ENCODE results near the gene FBN2. TPM values are rescaled to one million over a fixed set of nuclear protein-coding genes. Genes with fewer than 3 reads are reported as not detected.

FBN2 gene
- total RNA-seq, 1 donor from 2014 or later, result not detected

DNA sequence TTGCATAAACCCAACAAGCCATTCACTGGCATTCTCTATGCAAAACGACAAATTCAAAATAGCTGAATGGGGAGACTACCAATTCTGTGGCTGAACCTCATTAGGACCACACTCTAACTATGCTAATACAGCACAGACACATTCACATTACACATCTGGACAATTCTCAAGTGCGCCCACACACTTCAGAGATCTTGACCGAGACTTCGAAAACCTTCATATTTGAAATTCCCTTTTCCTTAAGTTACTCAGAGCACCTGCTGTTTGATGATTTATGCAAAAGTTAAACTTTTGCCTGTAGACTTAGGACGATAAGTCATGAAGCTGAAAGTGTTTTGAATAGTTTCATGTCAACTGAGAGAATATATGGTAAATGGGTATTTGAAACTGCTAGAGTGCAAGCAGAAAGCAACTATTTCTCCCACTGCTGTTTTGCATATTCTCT, 111.9 kb downstream of the FBN2 start:
- Mint-ChIP-seq H3K4me3 (ENCODE audit: low read depth) (no peak overlapping the region), H3K27me3 (ENCODE audit: low read depth) (no peaks in the 10 kb centered on the region), H3K36me3 (ENCODE audit: low read depth) (no peaks in the 10 kb centered on the region), H3K27ac (no peak overlapping the region), H3K4me1 (ENCODE audit: low read depth) (no peaks in the 10 kb centered on the region), H3K9me3 (no peaks in the 10 kb centered on the region)
- DNase-seq (ENCODE audit: low spot score), result no peak
- intact Hi-C loops (cut with micrococcal nuclease), result no loop called here

GRCh38 chr5:128424646-128425045, 113.4 kb downstream of the FBN2 start:
- no peaks in the 10 kb centered on the region for H3K4me1 Mint-ChIP-seq (ENCODE audit: low read depth)

DNA sequence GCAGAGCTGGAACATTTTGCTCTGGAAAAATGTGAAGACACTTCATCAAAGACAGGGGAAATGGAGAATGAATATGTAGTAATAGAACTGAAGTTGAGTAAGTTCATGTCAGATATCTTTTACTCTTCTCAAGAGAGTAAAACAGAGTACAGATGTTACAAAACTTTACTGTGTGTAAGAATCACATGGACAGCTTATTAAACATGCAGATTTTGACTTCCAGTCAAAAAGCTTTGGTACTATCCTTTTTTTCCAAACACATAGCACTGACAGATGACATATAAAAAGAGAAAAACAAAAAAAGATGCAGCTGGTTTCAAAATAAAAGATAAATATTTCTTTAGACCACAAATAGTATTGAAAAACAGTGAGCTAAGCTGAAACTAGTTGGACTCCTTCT, 115.4 kb downstream of the FBN2 start:
- no peak overlapping the region for H3K27ac Mint-ChIP-seq
- no peaks in the 10 kb centered on the region for H3K27me3 Mint-ChIP-seq (ENCODE audit: low read depth)
- H3K4me1 Mint-ChIP-seq (ENCODE audit: low read depth), result no peaks in the 10 kb centered on the region
- H3K9me3 Mint-ChIP-seq, result no peaks in the 10 kb centered on the region
- intact Hi-C loops (cut with micrococcal nuclease), result no loop called here
- DNase-seq (ENCODE audit: low spot score), result no peak
- no peaks in the 10 kb centered on the region for H3K36me3 Mint-ChIP-seq (ENCODE audit: low read depth)
- no peak overlapping the region for H3K4me3 Mint-ChIP-seq (ENCODE audit: low read depth)

More at GRCh38 chr5:128424646-128425045, 113.4 kb downstream of the FBN2 start:
- H3K9me3 Mint-ChIP-seq, result no peaks in the 10 kb centered on the region
- DNase-seq (ENCODE audit: low spot score), result no peak
- no peak overlapping the region for H3K4me3 Mint-ChIP-seq (ENCODE audit: low read depth)
- intact Hi-C loops (cut with micrococcal nuclease), result no loop called here
- no peaks in the 10 kb centered on the region for H3K27me3 Mint-ChIP-seq (ENCODE audit: low read depth)
- no peaks in the 10 kb centered on the region for H3K36me3 Mint-ChIP-seq (ENCODE audit: low read depth)
- no peak overlapping the region for H3K27ac Mint-ChIP-seq

DNA sequence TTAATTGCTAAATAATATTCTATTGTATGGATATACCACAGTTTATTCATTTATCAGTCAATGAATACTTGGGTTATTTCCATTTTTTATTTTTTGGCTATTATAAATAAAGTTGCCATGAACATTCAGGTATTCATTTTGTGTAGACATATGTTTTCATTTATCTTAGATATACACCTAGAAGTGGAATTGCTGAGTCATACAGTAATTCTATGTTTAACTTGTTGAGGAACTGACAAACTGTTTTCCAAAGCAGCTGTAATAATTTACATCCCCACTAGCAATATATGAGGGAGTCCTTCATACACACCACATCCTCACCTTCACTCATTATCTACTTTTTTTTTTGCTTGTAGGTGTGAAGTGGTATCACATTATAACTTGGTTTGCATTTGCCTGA, 123.6 kb downstream of the FBN2 start:
- Mint-ChIP-seq H3K27ac (no peak overlapping the region), H3K9me3 (no peaks in the 10 kb centered on the region), H3K4me3 (ENCODE audit: low read depth) (no peak overlapping the region), H3K27me3 (ENCODE audit: low read depth) (no peaks in the 10 kb centered on the region), H3K36me3 (ENCODE audit: low read depth) (no peaks in the 10 kb centered on the region), H3K4me1 (ENCODE audit: low read depth) (no peaks in the 10 kb centered on the region)
- intact Hi-C loops (cut with micrococcal nuclease), result no loop called here
- no peak for DNase-seq (ENCODE audit: low spot score)

DNA sequence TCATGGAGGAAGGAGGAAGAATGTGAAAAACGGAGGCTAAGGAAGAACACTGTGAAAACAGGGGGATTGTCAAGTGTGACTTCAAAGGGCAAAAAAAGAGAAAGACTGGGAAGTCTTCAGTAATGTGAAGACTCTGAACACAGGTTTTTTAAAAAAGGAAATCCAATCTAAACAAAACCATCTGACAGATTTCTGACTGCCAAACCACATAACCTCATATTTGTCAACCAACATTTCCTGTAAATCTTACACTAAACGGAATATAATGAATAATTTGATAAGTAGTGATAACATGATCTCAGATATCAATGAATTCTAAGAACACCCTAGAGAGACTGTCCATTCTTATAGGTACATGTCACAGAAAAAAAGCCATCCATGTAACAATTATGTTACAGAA, 124.7 kb downstream of the FBN2 start:
- no peaks in the 10 kb centered on the region for H3K36me3 Mint-ChIP-seq (ENCODE audit: low read depth)
- no peak overlapping the region for H3K4me3 Mint-ChIP-seq (ENCODE audit: low read depth)
- no peaks in the 10 kb centered on the region for H3K9me3 Mint-ChIP-seq
- H3K4me1 Mint-ChIP-seq (ENCODE audit: low read depth), result no peaks in the 10 kb centered on the region
- DNase-seq (ENCODE audit: low spot score), result no peak
- H3K27ac Mint-ChIP-seq, result no peak overlapping the region
- intact Hi-C loops (cut with micrococcal nuclease), result no loop called here
- no peaks in the 10 kb centered on the region for H3K27me3 Mint-ChIP-seq (ENCODE audit: low read depth)

- no peak for DNase-seq (ENCODE audit: low spot score)
- no peak overlapping the region for H3K4me3 Mint-ChIP-seq (ENCODE audit: low read depth)
- H3K36me3 Mint-ChIP-seq (ENCODE audit: low read depth), result no peaks in the 10 kb centered on the region
- intact Hi-C loops (cut with micrococcal nuclease), result no loop called here
- H3K27ac Mint-ChIP-seq, result no peak overlapping the region
- no peaks in the 10 kb centered on the region for H3K9me3 Mint-ChIP-seq
- H3K27me3 Mint-ChIP-seq (ENCODE audit: low read depth), result no peaks in the 10 kb centered on the region
- H3K4me1 Mint-ChIP-seq (ENCODE audit: low read depth), result no peaks in the 10 kb centered on the region
Measured at GRCh38 chr5:128412145-128412930, 125.7 kb downstream of the FBN2 start.

DNA sequence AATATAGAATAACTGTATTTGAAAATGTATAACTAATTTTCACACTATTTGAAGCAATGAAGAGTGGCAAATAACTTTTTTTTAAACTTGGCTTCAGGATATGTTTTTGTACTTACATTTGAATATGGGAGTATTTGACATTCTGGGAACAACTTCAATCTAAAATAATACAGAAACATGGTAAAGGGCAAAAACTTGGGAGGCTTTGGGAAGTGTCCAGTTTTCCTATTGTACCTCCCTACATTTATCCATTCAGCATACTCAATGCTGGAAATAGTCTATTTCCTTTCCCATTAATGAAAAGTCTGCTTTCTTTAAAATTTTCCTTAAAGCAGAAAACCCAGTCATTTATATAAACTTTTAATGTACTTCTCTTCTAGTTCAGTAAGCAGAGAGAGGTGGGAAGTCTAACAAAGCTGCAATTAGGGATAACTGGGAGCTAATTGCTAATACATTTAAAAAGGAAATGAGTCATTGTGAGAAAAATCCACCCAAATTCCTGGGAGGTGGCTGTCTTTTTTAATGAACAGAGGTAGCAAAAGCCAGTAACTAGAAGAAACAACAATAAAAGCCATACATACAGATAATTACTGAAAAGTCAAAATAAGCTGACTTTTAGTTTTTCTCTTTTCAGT, 128.8 kb downstream of the FBN2 start:
- Mint-ChIP-seq H3K9me3 (no peaks in the 10 kb centered on the region), H3K4me1 (ENCODE audit: low read depth) (no peaks in the 10 kb centered on the region), H3K27me3 (ENCODE audit: low read depth) (no peaks in the 10 kb centered on the region), H3K36me3 (ENCODE audit: low read depth) (no peaks in the 10 kb centered on the region), H3K4me3 (ENCODE audit: low read depth) (no peak overlapping the region), H3K27ac (no peak overlapping the region)
- intact Hi-C loops (cut with micrococcal nuclease), result no loop called here
- no peak for DNase-seq (ENCODE audit: low spot score)

GRCh38 chr5:128408622-128409021, 129.4 kb downstream of the FBN2 start:
- H3K27ac Mint-ChIP-seq, result no peak overlapping the region
- H3K9me3 Mint-ChIP-seq, result no peaks in the 10 kb centered on the region
- intact Hi-C loops (cut with micrococcal nuclease), result no loop called here
- no peaks in the 10 kb centered on the region for H3K36me3 Mint-ChIP-seq (ENCODE audit: low read depth)
- no peaks in the 10 kb centered on the region for H3K27me3 Mint-ChIP-seq (ENCODE audit: low read depth)
- no peak overlapping the region for H3K4me3 Mint-ChIP-seq (ENCODE audit: low read depth)
- DNase-seq (ENCODE audit: low spot score), result no peak
- no peaks in the 10 kb centered on the region for H3K4me1 Mint-ChIP-seq (ENCODE audit: low read depth)

DNA sequence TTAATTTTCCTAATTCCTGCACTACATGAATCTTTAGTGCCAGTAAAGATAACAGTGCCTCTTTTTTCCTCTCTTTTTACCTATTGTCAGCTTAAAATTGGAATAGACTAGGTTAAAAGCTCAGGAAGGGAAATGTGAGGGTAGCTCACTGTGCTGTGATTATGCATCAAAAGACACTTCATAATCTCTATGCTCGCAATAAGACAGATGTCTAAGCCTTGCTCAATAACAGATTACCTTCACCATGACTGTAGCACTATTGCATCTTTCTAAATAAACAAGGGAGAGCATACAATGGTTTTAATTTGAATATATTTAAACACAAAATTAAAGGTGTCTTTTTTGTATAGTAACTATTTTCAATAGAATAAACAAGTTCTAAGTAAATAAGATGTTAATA, 130.1 kb downstream of the FBN2 start:
- no peak for DNase-seq (ENCODE audit: low spot score)
- Mint-ChIP-seq H3K4me3 (ENCODE audit: low read depth) (no peak overlapping the region), H3K27ac (no peak overlapping the region), H3K36me3 (ENCODE audit: low read depth) (no peaks in the 10 kb centered on the region), H3K4me1 (ENCODE audit: low read depth) (no peaks in the 10 kb centered on the region), H3K9me3 (no peaks in the 10 kb centered on the region), H3K27me3 (ENCODE audit: low read depth) (no peaks in the 10 kb centered on the region)
- intact Hi-C loops (cut with micrococcal nuclease), result no loop called here

DNA sequence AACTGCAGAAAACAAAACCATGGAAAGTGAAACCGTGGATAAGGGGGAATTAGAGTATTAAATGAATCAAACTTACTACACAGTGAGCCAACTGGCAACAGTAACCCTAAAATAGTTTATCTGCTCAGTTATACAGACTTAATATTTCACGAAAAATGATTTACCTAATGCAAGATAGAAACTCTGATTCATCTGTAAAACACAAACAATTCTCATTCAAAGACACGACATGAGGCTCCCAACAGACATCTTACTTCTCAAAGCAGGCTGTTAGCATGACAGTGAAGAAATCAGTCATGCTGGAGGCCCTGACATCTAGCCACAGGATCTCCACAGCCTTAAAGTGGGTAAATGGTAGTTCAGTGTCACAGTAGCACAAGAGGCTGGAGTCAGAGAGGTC, 131.2 kb downstream of the FBN2 start:
- no peak for DNase-seq (ENCODE audit: low spot score)
- Mint-ChIP-seq H3K27me3 (ENCODE audit: low read depth) (no peaks in the 10 kb centered on the region), H3K4me3 (ENCODE audit: low read depth) (no peak overlapping the region), H3K9me3 (no peaks in the 10 kb centered on the region), H3K36me3 (ENCODE audit: low read depth) (no peaks in the 10 kb centered on the region), H3K4me1 (ENCODE audit: low read depth) (no peaks in the 10 kb centered on the region), H3K27ac (no peak overlapping the region)
- intact Hi-C loops (cut with micrococcal nuclease), result no loop called here

DNA sequence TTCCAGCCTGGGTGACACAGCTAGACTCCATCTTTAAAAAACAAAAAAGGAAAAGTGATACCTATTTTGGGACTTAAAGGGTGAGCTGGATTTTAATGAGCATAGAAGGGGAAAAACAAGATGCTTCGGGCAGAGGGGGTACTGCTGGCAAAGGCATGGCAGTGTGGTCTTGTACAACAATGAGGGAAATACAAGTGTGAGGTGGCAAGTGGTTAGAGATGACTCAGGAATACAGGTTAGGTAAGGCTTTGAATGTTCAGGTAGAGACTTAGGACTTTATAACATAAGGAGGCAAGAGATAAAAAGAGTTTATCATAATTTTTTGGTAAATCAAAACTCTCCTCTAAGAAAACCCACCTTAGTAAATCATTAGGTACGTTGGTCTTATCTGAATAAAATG, 132.9 kb downstream of the FBN2 start:
- no peaks in the 10 kb centered on the region for H3K9me3 Mint-ChIP-seq
- no peaks in the 10 kb centered on the region for H3K27me3 Mint-ChIP-seq (ENCODE audit: low read depth)
- no peak overlapping the region for H3K4me3 Mint-ChIP-seq (ENCODE audit: low read depth)
- no peak overlapping the region for H3K27ac Mint-ChIP-seq
- H3K4me1 Mint-ChIP-seq (ENCODE audit: low read depth), result no peaks in the 10 kb centered on the region
- intact Hi-C loops (cut with micrococcal nuclease), result no loop called here
- H3K36me3 Mint-ChIP-seq (ENCODE audit: low read depth), result no peaks in the 10 kb centered on the region
- no peak for DNase-seq (ENCODE audit: low spot score)

GRCh38 chr5:128403333-128403732, 134.7 kb downstream of the FBN2 start:
- Mint-ChIP-seq H3K9me3 (no peaks in the 10 kb centered on the region), H3K4me1 (ENCODE audit: low read depth) (no peaks in the 10 kb centered on the region), H3K27me3 (ENCODE audit: low read depth) (no peaks in the 10 kb centered on the region), H3K27ac (no peak overlapping the region), H3K4me3 (ENCODE audit: low read depth) (no peak overlapping the region), H3K36me3 (ENCODE audit: low read depth) (no peaks in the 10 kb centered on the region)
- DNase-seq (ENCODE audit: low spot score), result no peak
- intact Hi-C loops (cut with micrococcal nuclease), result no loop called here

- intact Hi-C loops (cut with micrococcal nuclease), result no loop called here
- no peaks in the 10 kb centered on the region for H3K27me3 Mint-ChIP-seq (ENCODE audit: low read depth)
- no peak for DNase-seq (ENCODE audit: low spot score)
- H3K27ac Mint-ChIP-seq, result no peak overlapping the region
- H3K36me3 Mint-ChIP-seq (ENCODE audit: low read depth), result no peaks in the 10 kb centered on the region
- H3K4me1 Mint-ChIP-seq (ENCODE audit: low read depth), result no peaks in the 10 kb centered on the region
- no peak overlapping the region for H3K4me3 Mint-ChIP-seq (ENCODE audit: low read depth)
- H3K9me3 Mint-ChIP-seq, result no peaks in the 10 kb centered on the region
Measured at GRCh38 chr5:128402506-128402905, 135.5 kb downstream of the FBN2 start.

All from activated T-helper 2 cell treated with anti-CD3 and anti-CD28 coated beads, Interferon-gamma antibody, Interleukin-2, Interleukin-4, amounts not matched to agents 10 μg/mL and 5 μg/mL and 100 μg/mL, durations not matched to agents 14 hours and 24 hours and 36 hours (primary cell).